ENCODE results near the gene CGNL1.

DNA sequence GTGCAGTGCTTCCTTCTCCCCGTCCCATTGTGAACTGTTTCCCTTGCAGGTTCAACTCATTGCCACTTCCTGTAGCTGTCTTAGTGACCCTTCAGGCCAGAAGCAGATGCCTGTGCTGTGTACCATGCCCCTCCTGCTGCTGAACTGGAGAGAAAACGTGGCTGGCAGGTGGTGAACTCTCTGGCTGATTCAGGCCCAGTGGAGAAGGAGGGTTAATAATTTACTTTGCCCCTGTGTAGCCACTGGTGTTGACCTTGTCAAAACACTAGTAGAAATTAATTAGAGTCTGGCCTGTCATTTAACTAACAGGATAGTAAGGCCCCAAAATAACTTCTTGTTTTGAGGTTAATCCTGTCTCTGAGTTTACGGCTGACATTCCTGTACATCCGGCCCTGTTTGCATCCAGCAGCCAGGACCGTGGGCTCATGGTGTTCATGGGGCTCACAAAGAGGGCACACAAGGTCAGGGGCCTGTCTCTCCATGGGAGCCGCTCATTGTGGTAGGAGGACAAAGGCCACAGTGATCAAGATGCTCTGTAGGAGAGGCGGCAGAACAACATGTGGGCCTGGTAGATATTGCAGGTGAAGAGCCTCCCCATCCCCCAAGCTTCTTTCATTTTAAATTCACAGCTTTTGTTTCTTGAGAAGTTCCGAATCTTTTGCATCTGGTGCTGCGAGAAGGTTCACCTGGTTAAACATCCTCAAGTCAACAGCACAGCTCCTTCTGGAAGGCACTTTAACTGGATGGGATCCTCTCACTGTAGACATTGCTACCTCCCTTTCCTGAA, 101.6 kb downstream of the CGNL1 start:
- TF ChIP-seq, protein P1, sequence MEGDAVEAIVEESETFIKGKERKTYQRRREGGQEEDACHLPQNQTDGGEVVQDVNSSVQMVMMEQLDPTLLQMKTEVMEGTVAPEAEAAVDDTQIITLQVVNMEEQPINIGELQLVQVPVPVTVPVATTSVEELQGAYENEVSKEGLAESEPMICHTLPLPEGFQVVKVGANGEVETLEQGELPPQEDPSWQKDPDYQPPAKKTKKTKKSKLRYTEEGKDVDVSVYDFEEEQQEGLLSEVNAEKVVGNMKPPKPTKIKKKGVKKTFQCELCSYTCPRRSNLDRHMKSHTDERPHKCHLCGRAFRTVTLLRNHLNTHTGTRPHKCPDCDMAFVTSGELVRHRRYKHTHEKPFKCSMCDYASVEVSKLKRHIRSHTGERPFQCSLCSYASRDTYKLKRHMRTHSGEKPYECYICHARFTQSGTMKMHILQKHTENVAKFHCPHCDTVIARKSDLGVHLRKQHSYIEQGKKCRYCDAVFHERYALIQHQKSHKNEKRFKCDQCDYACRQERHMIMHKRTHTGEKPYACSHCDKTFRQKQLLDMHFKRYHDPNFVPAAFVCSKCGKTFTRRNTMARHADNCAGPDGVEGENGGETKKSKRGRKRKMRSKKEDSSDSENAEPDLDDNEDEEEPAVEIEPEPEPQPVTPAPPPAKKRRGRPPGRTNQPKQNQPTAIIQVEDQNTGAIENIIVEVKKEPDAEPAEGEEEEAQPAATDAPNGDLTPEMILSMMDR (conservative IDR thresholded peaks at IDR 0.05; ENCODE audit: low read length) = no peak
- no peak for TF ChIP-seq EZH2phosphoT487 (IDR thresholded peaks at IDR 0.05; ENCODE audit: borderline replicate concordance)

All from Loucy (cell line).